SH-SY5Y (cell line): ENCODE measurements around the gene ETV6.

Source experiments
- GATA2 ChIP-seq: IDR thresholded peaks from 2 replicates; pipeline ENCODE4 v1.6.1; 2011; ENCODE audit warnings: mild to moderate bottlenecking, low read depth, low read length
- GATA3 ChIP-seq: IDR thresholded peaks from 2 replicates; pipeline ENCODE4 v1.6.1; 2011; ENCODE audit warnings: low read depth, mild to moderate bottlenecking, low read length, moderate library complexity

DNA sequence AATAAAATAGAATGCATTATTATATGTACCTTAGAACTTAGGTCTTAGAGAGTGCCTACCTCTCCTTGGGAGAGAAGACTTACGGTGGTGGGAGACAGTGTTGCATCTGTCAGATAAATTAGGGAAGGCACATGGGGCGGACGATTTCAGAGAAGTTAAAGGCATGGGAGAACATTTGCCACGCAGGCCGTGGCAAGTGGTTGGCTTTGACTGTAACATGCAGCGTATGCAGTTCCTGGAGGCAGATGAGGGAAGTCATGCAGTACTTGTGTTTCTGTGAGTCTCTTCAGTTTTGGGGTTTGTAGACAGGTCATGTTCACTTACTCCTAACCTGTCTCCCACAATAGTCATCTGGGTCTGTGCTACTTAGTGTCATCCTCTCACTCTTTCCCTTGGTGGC is 43.6 kb downstream of the ETV6 start:
- TF ChIP-seq GATA3 (no peak), GATA2 (no peak)
